GM21381 (cell line): ENCODE data around the gene NEDD1.

Source experiments
- ATAC-seq: cut with Tn5 transposase; IDR thresholded peaks from one replicate; pipeline ENCODE4 v1.9.1; 2021; ENCODE audit warnings: mild to moderate bottlenecking, moderate library complexity; ENCODE audit not compliant: unreplicated experiment

NEDD1 gene

GRCh38 chr12:97003276-97003675, 96.2 kb downstream of the NEDD1 start:
- ATAC-seq = no peak
